Measurements from ENCODE around the gene SCN1A. TPM values are rescaled to one million over a fixed set of nuclear protein-coding genes. Genes with fewer than 3 reads are reported as not detected.
"Not testable (repeated sequence)": the region's sequence is repeated elsewhere in the genome, so short reads cannot be mapped to it uniquely, and the experiment has no call there.

SCN1A gene
- total RNA-seq, 1 donor from 2014 or later, result 15.1 TPM

GRCh38 chr2:166000401-166000800, 127.4 kb downstream of the SCN1A start:
- DNase-seq (ENCODE audit: low spot score in 2 of 2) (no peak), FAIRE-seq (no peak)

DNA sequence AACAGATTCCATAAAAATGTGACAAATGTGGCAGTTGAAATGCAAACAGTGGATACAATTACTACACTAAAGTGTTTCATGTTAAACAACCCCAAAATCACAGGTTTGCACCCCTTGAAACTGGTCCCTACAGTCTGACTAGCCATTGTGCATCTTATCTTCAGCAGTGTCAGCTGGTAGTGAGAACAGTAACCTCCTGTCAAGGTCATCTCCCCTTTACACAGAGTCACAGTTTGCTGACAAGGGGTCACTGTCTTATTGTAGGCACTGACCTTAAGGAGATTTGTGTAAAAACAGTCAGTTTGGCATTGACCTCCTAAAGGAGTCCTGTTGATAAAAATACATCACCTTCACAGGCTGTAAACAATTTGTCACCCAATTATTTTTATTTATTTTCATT, 137.0 kb downstream of the SCN1A start:
- no peak for FAIRE-seq
- DNase-seq (ENCODE audit: low spot score in 2 of 2), result no peak

GRCh38 chr2:165989851-165990250, 138.0 kb downstream of the SCN1A start:
- FAIRE-seq, result no peak

DNA sequence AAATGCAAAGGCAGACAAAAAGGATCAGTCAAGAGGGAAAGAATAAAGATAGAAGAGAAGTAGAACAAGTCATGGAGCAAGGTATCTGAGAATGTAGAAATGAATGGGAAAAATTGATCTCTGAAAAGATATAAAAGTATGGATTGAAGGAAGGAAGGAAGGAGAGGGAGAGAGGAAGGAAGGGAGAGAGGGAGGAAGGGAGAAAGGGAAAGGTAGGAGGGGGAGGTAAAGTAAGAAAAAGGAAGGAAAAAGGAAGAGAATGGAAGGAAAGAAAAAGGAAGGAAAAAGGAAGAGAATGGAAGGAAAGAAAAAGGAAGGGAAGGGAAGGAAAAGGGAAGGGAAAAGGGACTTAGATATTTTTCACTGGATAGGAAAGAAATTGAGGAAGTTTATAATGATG, 142.7 kb downstream of the SCN1A start:
- FAIRE-seq, result no peak
- no peak for DNase-seq (ENCODE audit: low spot score in 2 of 2)

More at GRCh38 chr2:165989851-165990250, 138.0 kb downstream of the SCN1A start:
- no peak for DNase-seq (ENCODE audit: low spot score in 2 of 2)

DNA sequence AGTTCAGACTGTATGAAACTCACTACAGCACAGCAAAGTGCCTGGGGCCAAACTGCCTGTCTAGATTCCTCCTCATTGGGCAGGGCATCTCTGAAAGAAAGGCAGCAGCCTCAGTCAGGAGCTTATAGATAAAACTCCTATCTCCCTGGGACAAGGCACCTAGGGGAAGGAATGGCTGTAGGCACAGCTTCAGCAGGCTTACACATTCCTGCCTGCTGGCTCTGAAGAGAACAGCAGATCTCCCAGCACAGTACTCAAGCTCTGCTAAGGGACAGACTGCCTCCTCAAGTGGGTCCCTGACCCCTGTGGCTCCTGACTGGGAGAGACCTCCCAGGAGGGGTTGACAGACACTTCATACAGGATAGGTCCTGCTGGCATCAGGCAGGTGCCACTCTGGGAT, 155.7 kb downstream of the SCN1A start:
- FAIRE-seq; DNase-seq (ENCODE audit: low spot score in 2 of 2): not testable (repeated sequence)

DNA sequence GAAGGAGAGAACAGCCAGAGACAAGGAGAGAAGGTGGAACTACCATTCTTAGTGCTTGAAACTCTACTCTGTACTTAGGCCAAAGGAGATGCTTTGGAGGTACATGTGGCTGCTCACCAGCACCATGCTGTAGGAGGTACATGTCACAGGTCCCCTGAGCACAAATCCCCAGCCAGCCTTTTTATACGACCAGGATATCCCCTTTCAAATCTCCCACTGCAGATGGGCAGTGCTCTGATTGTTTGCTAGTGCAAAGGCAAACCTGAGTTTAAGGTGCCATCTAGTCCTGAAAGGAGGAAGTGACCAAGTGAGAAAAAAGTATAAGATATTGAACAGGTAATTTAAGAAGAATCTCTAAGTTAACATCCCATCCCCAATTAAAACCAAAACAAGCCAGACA, 157.2 kb downstream of the SCN1A start:
- DNase-seq (ENCODE audit: low spot score in 2 of 2), result no peak

DNA sequence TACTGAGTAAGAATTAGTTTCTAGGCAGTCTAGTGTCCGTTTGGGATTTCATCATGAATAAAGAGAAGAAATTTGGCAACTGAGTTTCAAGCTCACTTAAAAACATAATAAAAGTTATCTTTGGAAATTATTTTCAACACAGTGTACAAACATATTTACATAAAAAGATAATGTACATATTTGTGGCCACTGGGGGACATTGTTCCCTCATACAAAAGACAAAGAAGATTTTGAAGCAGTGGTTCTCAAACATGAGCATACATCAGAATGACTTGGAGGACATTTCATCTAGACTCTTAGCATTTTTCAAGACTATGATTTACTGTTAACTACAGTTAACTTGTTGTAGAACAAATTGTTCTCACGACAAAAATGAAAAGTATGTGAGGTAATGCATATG, 158.6 kb downstream of the SCN1A start:
- DNase-seq (ENCODE audit: low spot score in 2 of 2), result no peak
- no peak for FAIRE-seq

More for the DNA sequence above, 157.2 kb downstream of the SCN1A start:
- FAIRE-seq, result no peak

- FAIRE-seq (no peak), DNase-seq (ENCODE audit: low spot score in 2 of 2) (no peak)
Observed at GRCh38 chr2:165967746-165968145, 160.1 kb downstream of the SCN1A start.

DNA sequence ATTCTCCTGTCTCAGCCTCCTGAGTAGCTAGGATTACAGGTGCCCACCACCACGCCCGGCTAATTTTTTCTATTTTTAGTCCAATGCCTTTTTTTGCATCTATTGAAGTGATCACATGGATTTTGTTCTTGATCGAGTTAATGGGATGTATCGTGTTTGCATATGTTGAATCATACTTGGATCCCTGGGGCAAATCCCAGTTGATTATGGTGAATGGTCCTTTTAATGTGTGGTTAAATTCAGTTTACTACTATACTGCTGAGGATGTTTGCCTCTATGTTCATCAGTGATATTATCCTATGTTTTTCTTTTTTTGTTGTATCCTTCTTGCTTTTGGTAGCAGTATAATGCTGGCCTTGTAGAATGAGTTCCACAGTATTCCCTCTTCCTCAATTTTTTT, 166.0 kb downstream of the SCN1A start:
- DNase-seq (ENCODE audit: low spot score in 2 of 2) (no peak), FAIRE-seq (no peak)

DNA sequence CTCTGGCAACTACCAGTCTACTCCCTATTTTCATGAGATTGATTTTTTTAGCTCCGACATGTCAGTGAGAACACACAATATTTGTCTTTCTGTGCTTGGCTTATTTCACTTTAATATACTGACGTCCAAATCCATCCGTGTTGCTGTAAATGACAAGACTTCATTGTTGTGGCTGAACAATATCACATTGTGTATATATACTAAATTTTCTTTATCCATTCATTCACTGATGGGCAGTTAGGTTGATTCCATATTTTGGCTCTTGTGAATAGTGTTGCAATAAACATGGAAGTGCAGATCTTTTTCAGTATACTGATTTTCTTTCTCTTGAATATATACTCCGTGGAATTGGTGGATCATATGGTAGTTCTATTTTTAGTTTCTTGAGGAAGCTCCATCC, 168.4 kb downstream of the SCN1A start:
- DNase-seq (ENCODE audit: low spot score in 2 of 2) (no peak), FAIRE-seq (no peak)

DNA sequence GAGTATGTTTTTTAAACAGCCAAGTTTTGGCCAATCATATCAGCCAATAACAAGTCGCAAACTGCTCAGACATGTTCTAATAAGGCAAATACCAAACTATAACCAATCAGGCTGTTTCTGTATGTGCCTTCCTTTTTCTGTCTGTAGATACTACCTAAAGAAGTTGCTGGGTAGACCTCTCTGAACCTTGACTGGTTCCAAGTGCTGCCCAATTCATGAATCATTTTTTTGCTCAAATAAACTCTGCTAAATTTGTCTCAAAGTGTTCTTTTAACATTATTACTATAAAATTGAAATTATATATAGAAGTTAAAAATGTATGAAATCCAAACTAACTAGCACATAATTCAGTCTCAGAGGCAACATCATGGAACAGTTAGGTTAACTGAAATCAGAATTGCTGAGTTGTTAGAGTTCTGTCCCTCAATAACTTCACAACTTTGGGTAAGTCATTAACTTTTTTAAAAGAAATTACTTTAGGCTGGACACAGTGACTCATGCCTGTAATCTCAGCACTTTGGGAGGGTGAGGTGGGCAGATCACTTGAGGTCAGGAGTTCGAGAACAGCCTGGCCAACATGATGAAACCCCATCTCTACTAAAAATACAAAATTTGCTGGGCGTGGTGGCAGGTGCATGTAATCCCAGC, 169.4 kb downstream of the SCN1A start:
- FAIRE-seq, result no peak
- DNase-seq (ENCODE audit: low spot score in 2 of 2), result no peak

DNA sequence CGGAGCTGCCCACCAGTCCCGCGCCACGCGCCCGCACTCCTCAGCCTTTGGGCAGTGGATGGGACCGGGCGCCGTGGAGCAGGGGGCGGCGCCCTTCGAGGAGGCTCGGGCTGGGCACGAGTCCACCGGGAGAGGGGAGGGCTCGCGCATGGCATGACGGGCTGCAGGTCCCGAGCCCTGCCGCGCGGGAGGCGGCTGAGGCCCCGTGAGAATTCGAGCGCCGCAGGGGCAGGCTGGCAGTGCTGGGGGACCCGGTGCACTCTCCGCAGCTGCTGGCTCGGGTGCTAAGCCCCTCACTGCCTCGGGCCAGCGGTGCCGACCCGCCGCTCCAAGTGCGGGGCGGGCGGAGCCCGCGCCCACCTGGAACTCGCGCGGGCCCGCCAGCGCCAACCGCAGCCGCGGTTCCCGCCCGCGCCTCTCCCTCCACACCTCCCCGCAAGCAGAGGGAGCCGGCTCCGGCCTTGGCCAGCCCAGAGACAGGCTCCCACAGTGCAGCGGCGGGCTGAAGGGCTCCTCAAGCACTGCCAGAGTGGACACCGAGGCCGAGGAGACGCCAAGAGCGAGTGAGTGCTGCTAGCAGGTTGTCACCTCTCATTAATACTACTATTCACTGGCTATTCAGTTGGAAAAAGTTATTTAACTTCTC, 170.7 kb downstream of the SCN1A start:
- FAIRE-seq (no peak), DNase-seq (ENCODE audit: low spot score in 2 of 2) (no peak)

DNA sequence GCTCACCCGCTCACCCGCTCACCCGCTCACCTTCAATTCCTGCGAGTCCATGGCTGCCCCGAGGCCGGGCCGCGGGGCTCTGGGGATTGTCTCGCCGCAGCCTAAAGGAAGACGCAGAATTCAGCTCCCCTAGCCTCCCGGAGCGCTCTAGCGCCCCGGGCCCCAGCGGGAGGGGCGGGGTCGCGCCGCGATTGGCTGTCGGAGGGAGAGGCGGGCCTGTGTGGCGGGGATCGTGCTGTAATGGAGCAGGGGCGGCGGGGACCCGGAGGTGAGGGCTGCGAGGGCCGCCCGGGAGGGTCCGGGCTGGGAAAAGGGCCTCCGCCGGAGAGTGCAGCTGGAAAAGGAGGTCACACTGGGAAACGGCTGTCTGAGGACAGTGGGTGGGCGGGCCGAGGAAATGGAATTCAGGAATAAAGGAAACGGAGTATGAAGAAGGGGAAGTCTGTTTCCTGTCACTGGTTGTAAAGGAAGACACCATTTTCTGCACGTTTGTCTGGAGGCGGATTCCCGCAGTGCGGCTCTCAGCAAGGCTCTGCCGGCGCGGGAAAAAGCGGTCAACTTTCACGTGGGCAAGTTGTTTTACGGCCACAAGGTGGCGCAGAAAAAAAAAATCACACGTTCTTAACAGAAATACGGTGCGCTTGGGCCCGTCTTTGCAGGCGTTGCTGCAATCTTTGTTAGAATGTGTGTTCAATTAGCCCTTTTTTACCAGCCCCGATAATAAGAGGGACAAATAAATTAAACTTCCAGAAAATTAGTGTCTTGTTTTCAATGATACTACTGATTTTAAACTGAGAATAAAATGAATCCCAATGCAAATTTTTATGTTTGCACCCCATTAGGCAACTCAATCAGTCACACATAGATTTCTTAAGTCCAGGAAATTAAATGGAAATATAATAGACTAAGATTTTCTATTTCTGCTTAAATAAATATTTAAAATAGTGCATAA, 173.9 kb downstream of the SCN1A start, which contains the start of gene TTC21B:
TSS of gene TTC21B (minus strand) at position 122 of the 952 bp plus-strand sequence. CDS start at position 51, 71 bp downstream.
- DNase-seq (ENCODE audit: low spot score in 2 of 2), result peak; percentile 91 to 93
- no peak for FAIRE-seq

GRCh38 chr2:165953306-165953654, 174.5 kb downstream of the SCN1A start:
- FAIRE-seq (no peak), DNase-seq (ENCODE audit: low spot score in 2 of 2) (no peak)

- no peak for DNase-seq (ENCODE audit: low spot score in 2 of 2)
- FAIRE-seq, result no peak
Observed at GRCh38 chr2:165952741-165953211, 175.0 kb downstream of the SCN1A start.

GRCh38 chr2:165952085-165952484, 175.7 kb downstream of the SCN1A start:
- DNase-seq (ENCODE audit: low spot score in 2 of 2), result no peak
- no peak for FAIRE-seq

- FAIRE-seq, result no peak
- DNase-seq (ENCODE audit: low spot score in 2 of 2), result no peak
Observed at GRCh38 chr2:165950438-165950837, 177.4 kb downstream of the SCN1A start.

DNA sequence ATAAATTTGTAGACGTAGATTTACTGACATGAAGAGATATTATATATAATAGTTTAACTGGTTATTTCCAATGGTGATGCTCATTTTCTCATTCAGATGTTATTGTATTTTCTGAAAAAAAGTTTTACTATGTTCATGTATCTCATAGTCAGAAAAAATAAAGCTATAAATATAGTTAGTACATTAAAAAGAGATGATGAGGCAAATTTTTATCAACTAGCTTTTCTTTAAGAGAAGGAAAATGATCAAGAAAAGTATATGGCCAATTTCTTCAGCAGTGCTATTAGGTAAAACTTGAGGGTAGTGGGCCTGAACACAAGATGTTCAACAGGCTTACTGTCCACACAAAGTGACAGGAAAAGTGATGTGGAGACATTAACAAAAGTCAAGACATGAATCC, 186.0 kb downstream of the SCN1A start:
- FAIRE-seq (no peak), DNase-seq (ENCODE audit: low spot score in 2 of 2) (no peak)

- DNase-seq (ENCODE audit: low spot score in 2 of 2) (no peak), FAIRE-seq (no peak)
Observed at GRCh38 chr2:165938237-165938636, 189.6 kb downstream of the SCN1A start.

All from frontal cortex (tissue), 4 donors.